ENCODE results near the gene DLGAP5.

Gene DLGAP5

GRCh38 chr14:55122440-55122986, 68.9 kb downstream of the DLGAP5 start:
- TF ChIP-seq CTCF (conservative IDR thresholded peaks at IDR 0.05; ENCODE audit: control insufficient read depth, insufficient read depth, low read depth, low read length) = no peak
- DNase-seq (ENCODE audit: low read depth) = peak; percentile 46
- H3K4me3 ChIP-seq (ENCODE audit: control insufficient read depth, low read depth, low read length) = no peak overlapping the region

- no peak overlapping the region for H3K4me3 ChIP-seq (ENCODE audit: control insufficient read depth, low read depth, low read length)
- no peak for DNase-seq (ENCODE audit: low read depth)
- TF ChIP-seq CTCF (conservative IDR thresholded peaks at IDR 0.05; ENCODE audit: control insufficient read depth, insufficient read depth, low read depth, low read length) = no peak
Observed at GRCh38 chr14:55121628-55122439, 69.6 kb downstream of the DLGAP5 start.

- no peak for TF ChIP-seq CTCF (conservative IDR thresholded peaks at IDR 0.05; ENCODE audit: control insufficient read depth, insufficient read depth, low read depth, low read length)
- H3K4me3 ChIP-seq (ENCODE audit: control insufficient read depth, low read depth, low read length) = no peak overlapping the region
- DNase-seq (ENCODE audit: low read depth) = no peak
Observed at GRCh38 chr14:55120571-55121495, 70.6 kb downstream of the DLGAP5 start.

- TF ChIP-seq CTCF (conservative IDR thresholded peaks at IDR 0.05; ENCODE audit: control insufficient read depth, insufficient read depth, low read depth, low read length) = no peak
- no peak overlapping the region for H3K4me3 ChIP-seq (ENCODE audit: control insufficient read depth, low read depth, low read length)
- no peak for DNase-seq (ENCODE audit: low read depth)
Observed at GRCh38 chr14:55118761-55119160, 72.6 kb downstream of the DLGAP5 start.

GRCh38 chr14:55117803-55118441, 73.5 kb downstream of the DLGAP5 start:
- DNase-seq (ENCODE audit: low read depth) = peak; percentile 35
- TF ChIP-seq CTCF (conservative IDR thresholded peaks at IDR 0.05; ENCODE audit: control insufficient read depth, insufficient read depth, low read depth, low read length) = no peak
- no peak overlapping the region for H3K4me3 ChIP-seq (ENCODE audit: control insufficient read depth, low read depth, low read length)
